HepG2 (cell line): ENCODE measurements around the gene UBXN2A. TPM values are rescaled to one million over a fixed set of nuclear protein-coding genes. Genes with fewer than 3 reads are reported as not detected.

Source experiments
- ATAC-seq: fragments of 200-7000 bp; cut with Tn5 transposase; 3 replicates; pipeline ENCODE4 v1.9.1; 2020; ENCODE audit warnings: mild to moderate bottlenecking, moderate library complexity
- BruUV-seq: library from RNA; stranded (reverse); fragments of 400-500 nt; replicated peaks from 2 replicates; lab custom pipeline; 2021; lab: Mats Ljungman, UMichigan
- CTCF ChIA-PET: fragments of 300-600 bp; formaldehyde crosslinking; extraction: SDS; loops from one replicate; lab custom pipeline; 2021; ENCODE audit warnings: low total read pairs, inconsistent platforms, low intra/inter-chr PET ratio; lab: Yijun Ruan, JAX
- POLR2A ChIA-PET: fragments of 350-600 bp; sonication (Branson Sonifier 250); formaldehyde crosslinking; loops from one replicate; lab custom pipeline; 2020; ENCODE audit warnings: antibody characterized with exemption, inconsistent platforms; lab: Yijun Ruan, JAX
- DNase-seq: peaks from one replicate; pipeline ENCODE4 v3.0.0-alpha.2; 2015; ENCODE audit warnings: low spot score
- FAIRE-seq: peaks from 3 replicates; lab custom pipeline; 2011; peaks lifted over from hg19 to GRCh38; lab: Jason Lieb, UNC
- H2AFZ ChIP-seq: one replicate; pipeline ENCODE4 v1.6.1; 2011; ENCODE audit warnings: low read length, inconsistent platforms
- H3K27ac ChIP-seq: fragments of 300-600 bp; 3 replicates; pipeline ENCODE4 v1.8.0; 2011; ENCODE audit warnings: mixed run types, mild to moderate bottlenecking, mixed read lengths, low read length, inconsistent platforms; ENCODE audit not compliant: insufficient read depth; ENCODE audit errors: extremely low read length
- H3K27me3 ChIP-seq, 2 experiments: fragments of 200-600 bp in 1 of 2; 2 replicates in 1 of 2; 3 replicates in 1 of 2; pipeline versions ENCODE4 v1.6.0 to v1.8.0; 2011; ENCODE audit warnings: low read length in 2 of 2, mild to moderate bottlenecking in 2 of 2, moderate library complexity in 2 of 2, inconsistent platforms in 1 of 2; ENCODE audit not compliant: insufficient read depth in 2 of 2, control insufficient read depth in 1 of 2
- H3K36me3 ChIP-seq, 2 experiments: fragments of 200-600 bp in 1 of 2; replicated peaks in 1 of 2; 2 replicates in 1 of 2; 3 replicates in 1 of 2; pipeline versions ENCODE4 v1.5.1 to v1.8.0; 2011; ENCODE audit warnings: low read length in 2 of 2, inconsistent platforms in 1 of 2; ENCODE audit not compliant: insufficient read depth in 2 of 2, control insufficient read depth in 1 of 2
- H3K4me1 ChIP-seq: 2 replicates; pipeline ENCODE4 v1.5.1; 2012; ENCODE audit warnings: low read length, inconsistent platforms; ENCODE audit not compliant: insufficient read depth
- H3K4me2 ChIP-seq: 2 replicates; pipeline ENCODE4 v1.6.0; 2011; ENCODE audit warnings: low read depth, low read length, inconsistent platforms
- H3K4me3 ChIP-seq, 3 experiments: fragments of 200-600 bp in 1 of 3; sonication (generic), shearing (Covaris generic) in 1 of 3; replicated peaks in 1 of 3; 2 replicates each; pipeline ENCODE4 v1.5.1; 2011 to 2016; ENCODE audit warnings: low read length in 3 of 3, inconsistent platforms in 2 of 3, low read depth in 2 of 3, mild to moderate bottlenecking in 2 of 3, control low read depth in 1 of 3, mixed read lengths in 1 of 3; ENCODE audit not compliant: insufficient read depth in 1 of 3
- H3K79me2 ChIP-seq: one replicate; pipeline ENCODE4 v1.6.1; 2011; ENCODE audit warnings: low read length, inconsistent platforms; ENCODE audit not compliant: insufficient read depth
- H3K9ac ChIP-seq: 2 replicates; pipeline ENCODE4 v1.6.0; 2011; ENCODE audit warnings: mild to moderate bottlenecking, low read depth, low read length, inconsistent platforms; ENCODE audit not compliant: insufficient read depth
- H3K9me3 ChIP-seq: 2 replicates; pipeline ENCODE4 v1.5.1; 2012; ENCODE audit warnings: mild to moderate bottlenecking, low read length
- H4K20me1 ChIP-seq: 2 replicates; pipeline ENCODE4 v1.6.0; 2011; ENCODE audit warnings: inconsistent platforms, mild to moderate bottlenecking, low read length, moderate library complexity; ENCODE audit not compliant: insufficient read depth
- HMG20B ChIP-seq: conservative IDR thresholded peaks from 2 replicates; pipeline ENCODE4 v1.6.1; 2016; ENCODE audit warnings: missing genetic modification reagents, missing compliant biosample characterization
- PPARG ChIP-seq: conservative IDR thresholded peaks from 2 replicates; pipeline ENCODE4 v1.6.1; 2016; ENCODE audit warnings: missing biosample characterization, missing genetic modification reagents
- SRF ChIP-seq: IDR thresholded peaks from 2 replicates; pipeline ENCODE4 v1.6.1; 2011; ENCODE audit warnings: mild to moderate bottlenecking, low read depth, low read length, moderate library complexity
- TEAD3 ChIP-seq: optimal IDR thresholded peaks from 2 replicates; pipeline ENCODE3; 2016; ENCODE audit warnings: borderline replicate concordance
- ZKSCAN1 ChIP-seq: fragments of 150-350 bp; IDR thresholded peaks from 2 replicates; pipeline ENCODE4 v1.6.1; 2014; ENCODE audit warnings: low read length
- ZNF782 ChIP-seq: sonication (generic); formaldehyde crosslinking; IDR thresholded peaks from 2 replicates; pipeline ENCODE4 v1.4.0; 2020; ENCODE audit warnings: missing genetic modification reagents, mild to moderate bottlenecking, borderline replicate concordance
- WGBS: methylation state at CpG from one replicate; pipeline ENCODE4 v1.1.6; 2017; ENCODE audit warnings: low lambda C conversion rate; 5-methylcytosine and 5-hydroxymethylcytosine counted together
- in situ Hi-C: cut with HindIII; loops from 2 replicates; pipeline ENCODE4 v1.10.0; 2017; ENCODE audit warnings: low pct_unique_long_range_greater_than_20kb; ENCODE audit not compliant: extremely low pct_ligation_motif_present
- intact Hi-C: fragments of 100-400 bp; cut with micrococcal nuclease; formaldehyde crosslinking; loops from one replicate; pipeline ENCODE4 v1.10.0; 2022; ENCODE audit not compliant: unreplicated experiment
- polyA plus RNA-seq, 8 experiments: library from polyadenylated mRNA; depleted of rRNA in 3 of 8; stranded (reverse) in 7 of 8; unstranded in 1 of 8; fragments of >200 nt; fragmentation: Illumina TruSeq in 4 of 8; extraction: Trizol in 4 of 8; gene quantifications; 2 replicates each; pipeline versions ENCODE4 v1.2.1 to v1.2.3, GENCODE V29; 2011 to 2016; ENCODE audit warnings: low read depth in 4 of 8, missing spikeins in 1 of 8, mixed read lengths in 1 of 8; ENCODE audit not compliant: insufficient read depth in 1 of 8
- total RNA-seq, 5 experiments: library from RNA; depleted of rRNA; stranded (reverse); fragments of >200 nt; fragmentation: Illumina TruSeq; extraction: Trizol; gene quantifications; 2 replicates each; pipeline ENCODE4 v1.2.3, GENCODE V29; 2016; ENCODE audit warnings: low read depth in 1 of 5
- TF ChIP-seq, protein P1 (sequence below): sonication (generic); formaldehyde crosslinking; IDR thresholded peaks from 2 replicates; pipeline ENCODE4 v1.8.0; 2022; ENCODE audit warnings: mild to moderate bottlenecking, missing genetic modification reagents, borderline replicate concordance
- TF ChIP-seq, protein P2 (sequence below): sonication (generic); formaldehyde crosslinking; IDR thresholded peaks from 2 replicates; pipeline ENCODE4 v1.4.0; 2020; ENCODE audit warnings: missing genetic modification reagents
- TF ChIP-seq, protein P3 (sequence below): sonication (generic); formaldehyde crosslinking; IDR thresholded peaks from 2 replicates; pipeline ENCODE4 v1.8.0; 2022; ENCODE audit warnings: missing genetic modification reagents, mild to moderate bottlenecking, borderline replicate concordance

UBXN2A gene
- total and polyA plus RNA-seq, 2 of the 13 experiments (the other 11 are each of a cell fraction or from before 2014, with no cell fraction given), result 8.3 to 20.9 TPM

DNA sequence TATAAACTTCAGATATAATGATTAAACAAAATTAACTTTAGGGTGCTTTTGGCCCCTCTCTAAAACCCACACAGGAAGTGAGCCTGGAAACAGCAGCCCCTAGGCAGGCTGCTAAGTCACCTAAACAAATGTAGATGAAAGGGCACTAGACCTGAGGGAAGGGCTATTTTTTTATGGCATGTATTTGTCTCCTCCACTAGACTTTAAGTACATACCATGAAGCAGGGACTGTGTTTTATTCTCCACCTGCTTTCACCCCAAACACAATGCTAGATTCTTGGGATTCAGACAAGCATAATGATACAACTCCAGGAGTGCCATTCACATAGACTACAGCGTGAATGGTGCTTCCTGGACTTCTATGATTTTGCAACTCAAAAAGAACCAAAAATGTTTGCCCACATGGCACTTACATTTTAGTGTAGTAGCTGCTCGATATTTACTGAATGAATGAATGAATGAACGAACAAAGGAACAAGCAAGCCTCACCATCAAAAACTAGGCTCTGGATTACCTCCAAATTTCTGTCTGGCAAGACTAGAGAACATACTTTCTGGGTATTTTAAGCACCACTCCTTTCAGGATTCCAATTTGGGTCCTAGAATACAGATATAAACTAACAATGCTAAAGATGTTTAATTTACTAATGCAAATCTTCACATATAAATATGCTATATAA lies 23.4 kb upstream of the UBXN2A start (continued):
- TF ChIP-seq ZKSCAN1 (no peak), ZNF782 (CRISPR knock-in tag) (no peak), HMG20B (CRISPR knock-in tag) (no peak), TEAD3 (CRISPR knock-in tag) (peak; percentile 13), PPARG (CRISPR knock-in tag) (peak; percentile 97)
- TF ChIP-seq, protein P1, sequence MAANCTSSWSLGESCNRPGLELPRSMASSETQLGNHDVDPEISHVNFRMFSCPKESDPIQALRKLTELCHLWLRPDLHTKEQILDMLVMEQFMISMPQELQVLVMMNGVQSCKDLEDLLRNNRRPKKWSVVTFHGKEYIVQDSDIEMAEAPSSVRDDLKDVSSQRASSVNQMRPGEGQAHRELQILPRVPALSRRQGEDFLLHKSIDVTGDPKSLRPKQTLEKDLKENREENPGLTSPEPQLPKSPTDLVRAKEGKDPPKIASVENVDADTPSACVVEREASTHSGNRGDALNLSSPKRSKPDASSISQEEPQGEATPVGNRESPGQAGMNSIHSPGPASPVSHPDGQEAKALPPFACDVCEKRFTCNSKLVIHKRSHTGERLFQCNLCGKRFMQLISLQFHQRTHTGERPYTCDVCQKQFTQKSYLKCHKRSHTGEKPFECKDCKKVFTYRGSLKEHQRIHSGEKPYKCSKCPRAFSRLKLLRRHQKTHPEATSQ (CRISPR knock-in tag), result no peak

DNA sequence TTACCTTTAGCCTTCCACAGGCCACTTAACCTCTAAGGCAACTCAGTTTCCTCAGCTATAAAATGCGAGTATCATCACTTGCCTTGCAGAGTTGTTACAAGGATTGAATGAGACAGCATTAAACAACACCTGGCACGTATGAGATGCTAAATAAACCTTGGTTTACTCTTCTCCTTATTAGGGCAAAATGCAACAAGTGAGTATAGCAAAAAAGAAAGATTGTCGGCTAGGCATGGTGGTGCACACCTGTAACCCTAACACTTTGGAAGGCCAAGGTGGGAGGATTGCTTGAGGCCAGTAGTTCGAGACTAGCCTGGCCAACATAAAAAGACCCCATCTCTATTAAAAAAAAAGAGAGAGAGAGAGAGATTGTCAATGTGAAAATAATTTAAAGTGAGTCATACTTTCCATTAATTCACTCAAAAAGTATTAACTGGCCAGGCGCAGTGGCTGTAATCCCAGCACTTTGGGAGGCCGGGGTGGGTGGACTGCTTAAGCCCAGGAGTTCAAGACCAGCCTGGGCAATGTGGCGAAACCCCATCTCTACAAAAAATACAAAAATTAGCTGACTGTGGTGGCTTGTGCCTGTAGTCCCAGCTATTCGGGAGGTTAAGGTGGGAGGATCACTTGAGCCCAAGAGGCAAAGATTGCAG lies 21.3 kb upstream of the UBXN2A start:
- POLR2A ChIA-PET, result interaction anchor here (1.5 to 2.6 kb wide), 2 partner anchors 9 to 165 kb away, joined by 3 to 37 read pairs; partner anchors contain the start of gene ATAD2B
- CTCF ChIA-PET, result no interaction called here
- TF ChIP-seq, protein P2, sequence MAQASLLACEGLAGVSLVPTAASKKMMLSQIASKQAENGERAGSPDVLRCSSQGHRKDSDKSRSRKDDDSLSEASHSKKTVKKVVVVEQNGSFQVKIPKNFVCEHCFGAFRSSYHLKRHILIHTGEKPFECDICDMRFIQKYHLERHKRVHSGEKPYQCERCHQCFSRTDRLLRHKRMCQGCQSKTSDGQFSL (CRISPR knock-in tag), result no peak
- TF ChIP-seq, protein P3, sequence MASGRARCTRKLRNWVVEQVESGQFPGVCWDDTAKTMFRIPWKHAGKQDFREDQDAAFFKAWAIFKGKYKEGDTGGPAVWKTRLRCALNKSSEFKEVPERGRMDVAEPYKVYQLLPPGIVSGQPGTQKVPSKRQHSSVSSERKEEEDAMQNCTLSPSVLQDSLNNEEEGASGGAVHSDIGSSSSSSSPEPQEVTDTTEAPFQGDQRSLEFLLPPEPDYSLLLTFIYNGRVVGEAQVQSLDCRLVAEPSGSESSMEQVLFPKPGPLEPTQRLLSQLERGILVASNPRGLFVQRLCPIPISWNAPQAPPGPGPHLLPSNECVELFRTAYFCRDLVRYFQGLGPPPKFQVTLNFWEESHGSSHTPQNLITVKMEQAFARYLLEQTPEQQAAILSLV (CRISPR knock-in tag), result 0 out of 2 replicates have a peak, but pooled peaks have one; percentile 16
- TF ChIP-seq SRF, result peak; percentile 25; the same call in 1 of the 2 replicates
- TF ChIP-seq, all 625 proteins: peak for 2
- Histone ChIP-seq H3K4me3 (no peak overlapping the region), H3K79me2 (peaks cover 96% of the 10 kb centered on the region), H3K36me3 (no peaks in the 10 kb centered on the region), H3K9ac (no peak overlapping the region), H3K4me2 (no peak overlapping the region), H4K20me1 (no peaks in the 10 kb centered on the region), H3K27me3 (no peaks in the 10 kb centered on the region), H3K27ac (no peak overlapping the region), H2AFZ (no peak overlapping the region), H3K4me1 (peaks cover 67% of the 10 kb centered on the region), H3K9me3 (no peaks in the 10 kb centered on the region)
- intact Hi-C loops, result no loop called here
- DNase-seq (no peak), ATAC-seq (no peak), FAIRE-seq (no peak)
- BruUV-seq, result no TSS peak
- in situ Hi-C loops, result no loop called here
- WGBS, result 94% methylated on average over 8 of the region's 8 CpGs
